H1 (cell line): ENCODE results near the gene PKIB. TPM values are rescaled to one million over a fixed set of nuclear protein-coding genes. Genes with fewer than 3 reads are reported as not detected.

Source experiments
- MAFK ChIP-seq: IDR thresholded peaks from 2 replicates; pipeline ENCODE4 v1.6.1; 2012; ENCODE audit warnings: low read depth, mild to moderate bottlenecking, improper control_type of control experiment, low read length
- SIN3A ChIP-seq, 2 experiments: IDR thresholded peaks in 1 of 2; conservative IDR thresholded peaks in 1 of 2; 2 replicates each; pipeline ENCODE4 v1.6.1; 2011 to 2012; ENCODE audit warnings: low read length in 2 of 2, improper control_type of control experiment in 1 of 2, low read depth in 1 of 2, mild to moderate bottlenecking in 1 of 2
- polyA plus RNA-seq, 7 experiments: library from polyadenylated mRNA; depleted of rRNA in 3 of 7; stranded (reverse) in 5 of 7; unstranded in 2 of 7; fragments of >200 nt in 5 of 7; fragments of 200-250 nt in 2 of 7; gene quantifications; 1 replicate in 5 of 7; 2 replicates in 1 of 7; 4 replicates in 1 of 7; pipeline versions ENCODE4 v1.2.1 to v1.2.3, GENCODE V29; 2011 to 2013; ENCODE audit warnings: missing spikeins in 2 of 7, mixed read lengths in 2 of 7
- total RNA-seq: library from RNA; stranded (reverse); fragmentation: NEBNext Ultra II Directional; extraction: Animal tissue kit (Norgen Biotek cat#: 25700); gene quantifications from 2 replicates; pipeline ENCODE4 v1.2.1, GENCODE V29; 2021

PKIB gene
- total and polyA plus RNA-seq, 2 of the 8 experiments (the other 6 are each of a cell fraction or from before 2014, with no cell fraction given) = 13.5 to 73.3 TPM

- no peak for TF ChIP-seq SIN3A (conservative IDR thresholded peaks at IDR 0.05 in 1 of 2, IDR thresholded peaks at IDR 0.05 in 1 of 2; ENCODE audit: low read depth in 1 of 2, low read length in 2 of 2)
- no peak for TF ChIP-seq MAFK
These were observed 66.5 kb downstream of the PKIB start (continued) for GRCh38 chr6:122676688-122677087.
